ENCODE data around the gene THSD7B.

THSD7B gene

DNA sequence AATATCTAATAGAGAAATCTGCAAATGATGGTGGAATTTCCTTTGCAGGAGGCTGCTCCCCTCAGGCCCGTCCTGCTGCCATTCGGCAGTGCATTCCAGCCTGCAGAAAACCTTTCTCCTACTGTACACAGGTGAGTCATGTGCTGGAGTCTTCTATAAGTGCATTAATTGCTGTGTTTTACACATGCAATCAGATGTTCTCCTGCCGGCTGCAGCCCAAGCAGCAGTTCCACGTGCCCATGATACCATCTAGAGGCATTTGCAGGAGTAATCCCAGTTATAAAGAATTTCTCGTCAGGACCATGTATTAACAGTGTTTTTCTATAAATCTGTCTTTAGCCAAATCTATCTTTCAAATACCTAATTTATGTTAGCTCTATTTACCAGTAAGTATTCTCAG lies 894.3 kb downstream of the THSD7B start:
- no peaks in the 10 kb centered on the region for H3K9me2 ChIP-seq (replicated peaks; ENCODE audit: low read depth, low read length)
- H3K4me2 ChIP-seq (ENCODE audit: low read depth, low read length, poor library complexity, severe bottlenecking), result no peak overlapping the region
- H3K9ac ChIP-seq (ENCODE audit: low read depth, low read length, poor library complexity, severe bottlenecking), result no peak overlapping the region
- H3F3A ChIP-seq (ENCODE audit: low read depth), result no peaks in the 10 kb centered on the region
- H3K27me3 ChIP-seq (ENCODE audit: insufficient read depth, low read length, poor library complexity, severe bottlenecking), result no peaks in the 10 kb centered on the region
- no peaks in the 10 kb centered on the region for H3K9me3 ChIP-seq (ENCODE audit: insufficient read depth, low read depth, low read length)
- H2AFZ ChIP-seq (ENCODE audit: low read length), result no peak overlapping the region
- H3K36me3 ChIP-seq (ENCODE audit: insufficient read depth, low read length), result no peaks in the 10 kb centered on the region
- H4K20me1 ChIP-seq (ENCODE audit: insufficient read depth, low read length, poor library complexity, severe bottlenecking), result no peaks in the 10 kb centered on the region
- no peaks in the 10 kb centered on the region for H3K4me1 ChIP-seq (ENCODE audit: insufficient read depth, low read length, poor library complexity, severe bottlenecking)
- TF ChIP-seq EZH2phosphoT487 (IDR thresholded peaks at IDR 0.05; ENCODE audit: borderline replicate concordance), result no peak
- TF ChIP-seq, protein P1, sequence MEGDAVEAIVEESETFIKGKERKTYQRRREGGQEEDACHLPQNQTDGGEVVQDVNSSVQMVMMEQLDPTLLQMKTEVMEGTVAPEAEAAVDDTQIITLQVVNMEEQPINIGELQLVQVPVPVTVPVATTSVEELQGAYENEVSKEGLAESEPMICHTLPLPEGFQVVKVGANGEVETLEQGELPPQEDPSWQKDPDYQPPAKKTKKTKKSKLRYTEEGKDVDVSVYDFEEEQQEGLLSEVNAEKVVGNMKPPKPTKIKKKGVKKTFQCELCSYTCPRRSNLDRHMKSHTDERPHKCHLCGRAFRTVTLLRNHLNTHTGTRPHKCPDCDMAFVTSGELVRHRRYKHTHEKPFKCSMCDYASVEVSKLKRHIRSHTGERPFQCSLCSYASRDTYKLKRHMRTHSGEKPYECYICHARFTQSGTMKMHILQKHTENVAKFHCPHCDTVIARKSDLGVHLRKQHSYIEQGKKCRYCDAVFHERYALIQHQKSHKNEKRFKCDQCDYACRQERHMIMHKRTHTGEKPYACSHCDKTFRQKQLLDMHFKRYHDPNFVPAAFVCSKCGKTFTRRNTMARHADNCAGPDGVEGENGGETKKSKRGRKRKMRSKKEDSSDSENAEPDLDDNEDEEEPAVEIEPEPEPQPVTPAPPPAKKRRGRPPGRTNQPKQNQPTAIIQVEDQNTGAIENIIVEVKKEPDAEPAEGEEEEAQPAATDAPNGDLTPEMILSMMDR (conservative IDR thresholded peaks at IDR 0.05; ENCODE audit: low read length), result no peak
- H3K4me3 ChIP-seq (ENCODE audit: low read length, poor library complexity, severe bottlenecking), result no peak overlapping the region
- no peaks in the 10 kb centered on the region for H3K79me2 ChIP-seq (ENCODE audit: insufficient read depth, low read length)

DNA sequence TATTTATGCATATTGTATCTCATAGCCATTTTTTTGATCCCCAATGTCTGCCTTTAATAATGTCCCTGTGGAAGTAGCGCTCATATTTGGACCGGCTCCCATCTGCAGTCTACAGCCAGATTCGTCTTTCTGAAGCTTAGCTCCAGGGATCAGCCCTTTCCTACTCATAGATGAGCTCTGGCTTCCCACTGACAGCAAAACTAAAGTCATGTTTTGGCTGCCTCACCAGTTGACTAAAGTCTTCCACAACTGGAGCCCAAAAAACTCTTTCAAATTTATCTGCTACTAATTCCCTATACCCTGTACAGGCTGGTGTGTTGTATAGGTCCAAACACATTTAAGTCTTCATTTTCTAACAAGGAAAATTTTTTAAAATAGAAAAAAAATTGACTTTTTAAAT lies 904.8 kb downstream of the THSD7B start:
- Histone ChIP-seq H3K9me2 (replicated peaks; ENCODE audit: low read depth, low read length) (no peaks in the 10 kb centered on the region), H3K4me2 (ENCODE audit: low read depth, low read length, poor library complexity, severe bottlenecking) (no peak overlapping the region), H3K9me3 (ENCODE audit: insufficient read depth, low read depth, low read length) (no peaks in the 10 kb centered on the region), H3K79me2 (ENCODE audit: insufficient read depth, low read length) (no peaks in the 10 kb centered on the region), H3K27me3 (ENCODE audit: insufficient read depth, low read length, poor library complexity, severe bottlenecking) (no peaks in the 10 kb centered on the region), H3K4me3 (ENCODE audit: low read length, poor library complexity, severe bottlenecking) (no peak overlapping the region), H3K36me3 (ENCODE audit: insufficient read depth, low read length) (no peaks in the 10 kb centered on the region), H3K4me1 (ENCODE audit: insufficient read depth, low read length, poor library complexity, severe bottlenecking) (no peaks in the 10 kb centered on the region), H3F3A (ENCODE audit: low read depth) (no peaks in the 10 kb centered on the region), H2AFZ (ENCODE audit: low read length) (no peak overlapping the region), H4K20me1 (ENCODE audit: insufficient read depth, low read length, poor library complexity, severe bottlenecking) (no peaks in the 10 kb centered on the region), H3K9ac (ENCODE audit: low read depth, low read length, poor library complexity, severe bottlenecking) (no peak overlapping the region)
- TF ChIP-seq EZH2phosphoT487 (IDR thresholded peaks at IDR 0.05; ENCODE audit: borderline replicate concordance), result no peak
- TF ChIP-seq, protein P1 (conservative IDR thresholded peaks at IDR 0.05; ENCODE audit: low read length), result no peak

DNA sequence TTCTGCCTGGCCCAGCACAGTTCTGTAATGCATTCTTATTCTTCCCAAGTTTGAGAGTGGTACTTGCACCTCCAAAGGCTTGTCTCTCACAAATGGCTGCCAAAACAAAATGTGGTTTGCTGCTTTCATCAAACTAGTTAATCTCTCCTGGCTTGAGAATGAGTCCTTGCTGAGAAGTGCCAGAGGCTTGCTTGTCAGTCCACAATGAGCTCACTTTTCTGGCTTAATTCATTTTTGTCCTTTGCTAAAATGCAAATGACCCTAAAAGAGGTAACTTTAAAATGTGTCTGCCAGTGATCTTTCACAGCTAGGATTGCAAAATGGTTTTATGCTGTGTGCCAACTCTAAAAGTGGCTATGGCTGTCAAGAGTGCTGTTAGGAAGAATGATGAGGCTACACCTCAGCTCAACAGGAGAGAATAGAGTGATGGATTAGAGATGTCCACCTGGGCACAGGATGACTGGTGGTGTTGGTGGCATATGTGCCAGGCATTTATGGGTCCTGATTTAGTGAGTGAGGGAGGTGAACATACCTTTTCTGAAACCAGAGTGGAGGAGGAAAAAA lies 907.7 kb downstream of the THSD7B start:
- H3K4me1 ChIP-seq (ENCODE audit: insufficient read depth, low read length, poor library complexity, severe bottlenecking), result no peaks in the 10 kb centered on the region
- H3K36me3 ChIP-seq (ENCODE audit: insufficient read depth, low read length), result no peaks in the 10 kb centered on the region
- no peaks in the 10 kb centered on the region for H3K9me2 ChIP-seq (replicated peaks; ENCODE audit: low read depth, low read length)
- H3K79me2 ChIP-seq (ENCODE audit: insufficient read depth, low read length), result no peaks in the 10 kb centered on the region
- no peaks in the 10 kb centered on the region for H4K20me1 ChIP-seq (ENCODE audit: insufficient read depth, low read length, poor library complexity, severe bottlenecking)
- no peak overlapping the region for H3K9ac ChIP-seq (ENCODE audit: low read depth, low read length, poor library complexity, severe bottlenecking)
- no peak overlapping the region for H3K4me2 ChIP-seq (ENCODE audit: low read depth, low read length, poor library complexity, severe bottlenecking)
- H2AFZ ChIP-seq (ENCODE audit: low read length), result no peak overlapping the region
- H3F3A ChIP-seq (ENCODE audit: low read depth), result no peaks in the 10 kb centered on the region
- no peak for TF ChIP-seq EZH2phosphoT487 (IDR thresholded peaks at IDR 0.05; ENCODE audit: borderline replicate concordance)
- TF ChIP-seq, protein P1 (conservative IDR thresholded peaks at IDR 0.05; ENCODE audit: low read length), result no peak
- H3K4me3 ChIP-seq (ENCODE audit: low read length, poor library complexity, severe bottlenecking), result no peak overlapping the region
- no peaks in the 10 kb centered on the region for H3K27me3 ChIP-seq (ENCODE audit: insufficient read depth, low read length, poor library complexity, severe bottlenecking)
- no peaks in the 10 kb centered on the region for H3K9me3 ChIP-seq (ENCODE audit: insufficient read depth, low read depth, low read length)

Measured in Loucy (cell line).